ENCODE results near the gene INTS15. TPM values are rescaled to one million over a fixed set of nuclear protein-coding genes. Genes with fewer than 3 reads are reported as not detected.

Gene INTS15
- total RNA-seq, 1 donor, result 22.2 TPM

GRCh38 chr7:6651851-6652445 lies 62.1 kb downstream of the INTS15 start:
- H3K4me3 ChIP-seq (ENCODE audit: low read length), result no peak overlapping the region
- H3K27me3 ChIP-seq (ENCODE audit: insufficient read depth, low read length), result no peaks in the 10 kb centered on the region
- no peaks in the 10 kb centered on the region for H3K9me3 ChIP-seq (ENCODE audit: low read depth, low read length)
- H3K4me1 ChIP-seq (ENCODE audit: insufficient read depth, low read length), result no peaks in the 10 kb centered on the region

DNA sequence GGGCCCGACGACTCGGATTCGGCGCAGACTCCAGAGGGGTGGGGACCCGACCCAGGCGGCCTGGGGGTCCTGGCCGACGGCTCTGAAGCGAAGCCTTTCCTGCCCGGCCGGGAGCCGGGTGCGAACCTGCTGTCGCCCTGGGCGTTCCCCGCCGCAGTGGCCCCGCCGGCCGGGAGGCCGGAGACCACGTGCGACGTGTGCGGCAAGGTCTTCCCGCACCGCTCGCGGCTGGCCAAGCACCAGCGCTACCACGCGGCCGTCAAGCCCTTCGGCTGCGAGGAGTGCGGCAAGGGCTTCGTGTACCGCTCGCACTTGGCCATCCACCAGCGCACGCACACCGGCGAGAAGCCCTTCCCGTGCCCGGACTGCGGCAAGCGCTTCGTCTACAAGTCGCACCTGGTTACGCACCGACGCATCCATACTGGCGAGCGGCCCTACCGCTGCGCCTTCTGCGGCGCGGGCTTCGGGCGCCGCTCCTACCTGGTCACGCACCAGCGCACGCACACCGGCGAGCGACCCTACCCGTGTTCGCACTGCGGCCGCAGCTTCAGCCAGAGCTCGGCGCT lies 62.7 kb downstream of the INTS15 start:
- no peaks in the 10 kb centered on the region for H3K4me1 ChIP-seq (ENCODE audit: insufficient read depth, low read length)
- H3K27me3 ChIP-seq (ENCODE audit: insufficient read depth, low read length), result no peaks in the 10 kb centered on the region
- H3K4me3 ChIP-seq (ENCODE audit: low read length), result no peak overlapping the region
- no peaks in the 10 kb centered on the region for H3K9me3 ChIP-seq (ENCODE audit: low read depth, low read length)

DNA sequence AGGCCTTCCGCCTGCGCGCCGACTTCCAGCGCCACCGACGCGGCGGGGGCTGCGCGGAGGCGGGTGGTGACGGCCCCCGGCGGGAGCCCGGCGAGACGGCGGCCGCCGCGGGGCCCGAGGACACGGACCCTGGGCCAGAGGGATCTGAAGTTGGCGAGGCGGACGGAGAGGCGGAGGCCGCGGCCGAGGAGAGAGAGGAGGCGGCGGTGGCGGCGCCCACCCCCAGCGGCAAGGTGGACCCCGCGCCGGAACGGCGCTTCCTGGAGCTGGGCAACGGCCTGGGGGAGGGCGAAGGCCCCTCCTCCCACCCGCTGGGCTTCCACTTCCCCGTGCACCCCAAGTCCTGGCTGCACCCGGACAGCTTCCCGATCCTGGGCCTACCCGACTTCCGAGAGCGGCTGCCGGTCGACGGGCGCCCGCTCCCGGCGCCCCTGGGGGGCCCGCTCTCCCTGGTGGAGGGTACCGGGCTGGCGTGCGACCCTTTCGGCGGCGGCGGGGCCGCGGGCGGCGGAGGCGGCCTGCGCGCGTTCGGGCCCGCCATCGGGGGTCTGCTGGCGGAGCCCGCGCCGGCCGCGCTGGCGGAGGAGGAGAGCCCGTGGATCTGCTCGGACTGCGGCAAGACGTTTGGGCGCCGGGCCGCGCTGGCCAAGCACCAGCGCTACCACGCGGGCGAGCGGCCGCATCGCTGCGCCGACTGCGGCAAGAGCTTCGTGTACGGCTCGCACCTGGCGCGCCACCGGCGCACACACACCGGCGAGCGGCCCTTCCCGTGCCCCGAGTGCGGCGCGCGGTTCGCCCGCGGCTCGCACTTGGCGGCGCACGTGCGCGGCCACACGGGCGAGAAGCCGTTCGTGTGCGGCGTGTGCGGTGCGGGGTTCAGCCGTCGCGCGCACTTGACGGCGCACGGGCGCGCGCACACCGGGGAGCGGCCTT lies 63.5 kb downstream of the INTS15 start:
- Histone ChIP-seq H3K9me3 (ENCODE audit: low read depth, low read length) (no peaks in the 10 kb centered on the region), H3K27me3 (ENCODE audit: insufficient read depth, low read length) (no peaks in the 10 kb centered on the region), H3K4me1 (ENCODE audit: insufficient read depth, low read length) (no peaks in the 10 kb centered on the region), H3K4me3 (ENCODE audit: low read length) (no peak overlapping the region)

DNA sequence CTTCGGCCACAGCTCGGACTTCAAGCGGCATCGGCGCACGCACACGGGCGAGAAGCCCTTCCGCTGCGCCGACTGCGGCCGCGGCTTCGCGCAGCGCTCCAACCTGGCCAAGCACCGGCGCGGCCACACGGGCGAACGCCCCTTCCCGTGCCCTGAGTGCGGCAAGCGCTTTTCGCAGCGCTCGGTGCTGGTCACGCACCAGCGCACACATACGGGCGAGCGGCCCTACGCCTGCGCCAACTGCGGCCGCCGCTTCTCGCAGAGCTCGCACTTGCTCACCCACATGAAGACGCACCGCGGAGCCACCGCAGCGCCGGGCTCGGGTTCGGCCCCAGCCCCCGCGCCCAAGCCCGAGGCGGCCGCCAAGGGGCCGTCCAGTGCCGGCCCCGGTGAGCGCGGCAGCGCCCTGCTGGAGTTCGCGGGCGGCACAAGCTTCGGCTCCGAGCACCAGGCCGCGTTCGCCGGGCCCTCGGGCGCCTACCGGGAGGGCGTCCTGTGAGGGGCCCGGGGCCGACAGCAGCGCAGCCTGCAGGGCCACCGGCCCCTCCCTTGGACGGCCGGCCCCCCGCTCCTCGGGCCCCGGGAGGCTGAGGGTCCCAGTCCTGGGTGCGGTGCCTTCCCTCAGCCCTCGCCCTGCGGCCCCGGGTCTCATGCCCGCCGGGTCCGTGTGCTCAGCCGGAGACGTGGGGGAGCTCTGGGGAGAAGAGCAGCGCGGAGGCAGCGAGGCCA lies 64.5 kb downstream of the INTS15 start:
- H3K9me3 ChIP-seq (ENCODE audit: low read depth, low read length), result no peaks in the 10 kb centered on the region
- no peak overlapping the region for H3K4me3 ChIP-seq (ENCODE audit: low read length)
- H3K27me3 ChIP-seq (ENCODE audit: insufficient read depth, low read length), result no peaks in the 10 kb centered on the region
- H3K4me1 ChIP-seq (ENCODE audit: insufficient read depth, low read length), result no peaks in the 10 kb centered on the region

DNA sequence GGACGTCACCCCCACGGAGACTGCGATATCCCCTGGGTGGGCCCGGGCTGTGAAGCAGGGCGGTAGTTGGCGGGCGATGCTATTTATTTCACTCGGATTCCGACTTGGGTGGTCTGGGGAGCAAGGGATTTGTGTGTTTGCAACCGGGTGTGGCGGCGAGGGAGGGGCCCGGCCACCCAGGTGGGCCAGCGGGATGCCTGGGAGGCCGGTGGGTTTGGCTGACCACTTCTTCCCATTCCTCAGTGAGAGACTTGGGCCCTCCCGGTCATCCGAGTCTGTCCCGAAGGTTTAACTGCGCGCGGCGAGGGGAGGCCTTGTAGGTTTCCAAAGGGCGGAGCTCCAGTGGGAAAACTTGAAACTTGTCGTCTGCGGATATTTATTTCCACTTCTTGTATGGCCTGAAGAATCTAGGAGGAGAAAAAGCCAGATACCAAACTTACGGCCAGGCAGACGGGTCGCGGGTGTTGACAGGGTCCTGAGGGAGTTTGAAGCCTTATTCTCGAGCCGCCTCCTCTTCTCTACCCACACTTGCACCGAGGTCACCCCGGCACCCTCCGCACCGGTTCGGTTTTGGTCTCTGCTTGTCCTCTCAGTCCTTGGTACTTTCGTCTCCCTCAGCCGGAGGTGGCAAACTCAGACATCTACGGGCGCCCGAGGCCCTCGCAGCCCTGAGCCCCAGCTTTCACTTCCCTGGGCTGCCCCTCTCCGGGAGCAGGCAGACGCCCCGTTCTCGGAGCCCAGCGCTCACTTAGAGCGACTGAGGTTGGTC lies 65.2 kb downstream of the INTS15 start:
- no peaks in the 10 kb centered on the region for H3K9me3 ChIP-seq (ENCODE audit: low read depth, low read length)
- H3K27me3 ChIP-seq (ENCODE audit: insufficient read depth, low read length), result no peaks in the 10 kb centered on the region
- H3K4me3 ChIP-seq (ENCODE audit: low read length), result no peak overlapping the region
- H3K4me1 ChIP-seq (ENCODE audit: insufficient read depth, low read length), result no peaks in the 10 kb centered on the region

DNA sequence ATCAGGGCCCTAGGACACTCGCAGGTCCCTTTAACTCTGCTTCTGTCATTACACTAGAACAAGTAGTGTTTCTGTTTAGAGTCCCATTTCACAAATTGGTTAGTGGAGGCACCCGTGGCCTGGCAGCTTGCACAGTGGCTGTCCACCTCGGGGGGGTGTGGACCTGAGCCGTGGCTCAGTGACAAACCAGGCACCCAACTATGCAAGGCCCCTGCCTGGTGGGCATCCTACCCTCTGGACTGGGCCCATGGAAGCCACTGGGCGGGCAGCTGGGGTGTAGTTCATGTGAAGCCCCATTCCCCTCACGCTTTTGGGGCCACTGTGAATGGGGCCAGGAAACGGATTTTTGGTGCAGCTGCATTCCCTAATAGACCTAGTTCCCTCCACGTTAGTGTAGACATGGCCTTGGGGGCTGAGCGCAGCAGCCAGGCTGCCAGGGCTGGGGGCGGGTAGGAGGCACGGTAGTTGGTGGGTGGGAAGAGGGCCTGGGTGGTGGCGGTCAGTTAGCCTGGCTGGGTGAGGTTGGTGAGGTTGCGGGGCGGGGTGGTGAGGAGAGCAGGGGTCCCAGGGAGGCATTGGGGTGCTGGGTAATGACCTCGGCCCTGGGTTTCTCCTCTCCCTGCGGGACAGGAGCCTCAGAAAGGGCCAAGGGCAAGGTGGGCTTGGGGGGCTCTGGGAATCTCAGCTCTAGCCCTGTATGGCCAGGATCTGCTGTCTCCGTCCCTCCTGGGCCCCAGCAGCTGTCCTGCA lies 66.0 kb downstream of the INTS15 start:
- no peaks in the 10 kb centered on the region for H3K4me1 ChIP-seq (ENCODE audit: insufficient read depth, low read length)
- no peaks in the 10 kb centered on the region for H3K27me3 ChIP-seq (ENCODE audit: insufficient read depth, low read length)
- H3K9me3 ChIP-seq (ENCODE audit: low read depth, low read length), result no peaks in the 10 kb centered on the region
- no peak overlapping the region for H3K4me3 ChIP-seq (ENCODE audit: low read length)

- H3K27me3 ChIP-seq (ENCODE audit: insufficient read depth, low read length), result no peaks in the 10 kb centered on the region
- no peak overlapping the region for H3K4me3 ChIP-seq (ENCODE audit: low read length)
- H3K9me3 ChIP-seq (ENCODE audit: low read depth, low read length), result no peaks in the 10 kb centered on the region
- no peaks in the 10 kb centered on the region for H3K4me1 ChIP-seq (ENCODE audit: insufficient read depth, low read length)
Observed at GRCh38 chr7:6656413-6656812, 66.6 kb downstream of the INTS15 start.

Other genes with a start within 250 kb of the INTS15 start
- gene FAM220A, start 241.1 kb upstream of the INTS15 start, total RNA-seq, result 5.5 TPM
- 43.4 TPM for gene RAC1, start 215.5 kb upstream of the INTS15 start, total RNA-seq
- 9.9 TPM for gene DAGLB, start 142.1 kb upstream of the INTS15 start, total RNA-seq
- gene KDELR2, start 105.9 kb upstream of the INTS15 start, total RNA-seq, result 21.8 TPM
- 0.21 TPM for gene GRID2IP, start 38.6 kb upstream of the INTS15 start, total RNA-seq
- 24.1 TPM for gene ZDHHC4, start 12.6 kb upstream of the INTS15 start, total RNA-seq
- gene ZNF853, start 25.6 kb downstream of the INTS15 start, total RNA-seq, result 3.8 TPM
- gene ZNF316, start 47.3 kb downstream of the INTS15 start, total RNA-seq, result 23.3 TPM
- gene ZNF12, start 116.9 kb downstream of the INTS15 start, total RNA-seq, result 17.0 TPM
- gene RSPH10B2, start 164.1 kb downstream of the INTS15 start, total RNA-seq, result 0.21 TPM
- gene CCZ1B, start 236.3 kb downstream of the INTS15 start, total RNA-seq, result 74.5 TPM